Ovary (tissue), 9 donors: ENCODE data around the gene MED28. TPM values are rescaled to one million over a fixed set of nuclear protein-coding genes. Genes with fewer than 3 reads are reported as not detected.

Source experiments
- DNase-seq, 5 donors: peaks; one replicate each; pipeline ENCODE4 v3.0.0-alpha.2; 2019 to 2020
- H3K27ac ChIP-seq, 2 donors: fragments of 200-600 bp; one replicate each; pipeline versions ENCODE4 v1.5.1 to v1.8.0; 2019 to 2022
- H3K27me3 ChIP-seq: fragments of 200-600 bp; one replicate; pipeline ENCODE4 v1.8.0; 2022
- H3K36me3 ChIP-seq: fragments of 200-600 bp; sonication (generic); one replicate; pipeline ENCODE4 v1.5.1; 2019
- H3K4me1 ChIP-seq: one replicate; pipeline ENCODE4 v1.8.1; 2013; ENCODE audit warnings: mild to moderate bottlenecking, moderate library complexity; ENCODE audit not compliant: insufficient read depth
- H3K4me3 ChIP-seq: fragments of 200-600 bp; sonication (generic); one replicate; pipeline ENCODE4 v1.5.1; 2017
- H3K9me3 ChIP-seq, 2 donors: fragments of 200-600 bp in 1 of 2; sonication (generic) in 1 of 2; one replicate each; pipeline versions ENCODE4 v1.5.1 to v1.8.1; 2013 to 2019; ENCODE audit warnings: mild to moderate bottlenecking in 1 of 2, moderate library complexity in 1 of 2
- CTCF ChIP-seq, 3 donors: fragments of 450-650 bp in 2 of 3; fragments of 200-600 bp in 1 of 3; IDR thresholded peaks; one replicate each; pipeline versions ENCODE4 v1.5.1 to v1.8.0; 2016 to 2022; ENCODE audit warnings: antibody characterized with exemption in 3 of 3, mild to moderate bottlenecking in 1 of 3
- EP300 ChIP-seq: sonication (generic); formaldehyde crosslinking; IDR thresholded peaks from one replicate; pipeline ENCODE4 v1.6.1; 2017; ENCODE audit warnings: antibody characterized with exemption
- POLR2A ChIP-seq: fragments of 450-650 bp; IDR thresholded peaks from one replicate; pipeline ENCODE4 v1.6.1; 2017; ENCODE audit warnings: antibody characterized with exemption, mild to moderate bottlenecking, moderate library complexity
- WGBS, 3 donors: extraction: QIAGEN DNeasy Blood & Tissue Kit in 1 of 3; methylation state at CpG; one replicate each; pipeline versions ENCODE4 v1.1.5 to v1.1.7; 2013 to 2017; 5-methylcytosine and 5-hydroxymethylcytosine counted together
- intact Hi-C, 4 donors: fragments of 100-400 bp; cut with DNase I; formaldehyde crosslinking; loops; one replicate each; pipeline versions ENCODE4 v1.11.0 to v1.15.1; 2022 to 2023
- polyA plus RNA-seq, 2 donors: library from polyadenylated mRNA; stranded (reverse); fragments of 200-250 nt in 1 of 2; fragments of 350-450 nt in 1 of 2; fragmentation: Illumina TruSeq in 1 of 2; extraction: RNeasy Lipid Tissue Mini Kit (QIAGEN cat#74804) in 1 of 2; gene quantifications; one replicate each; pipeline ENCODE4 v1.2.3, GENCODE V29; 2013 to 2014
- total RNA-seq, 7 donors: library from RNA; depleted of rRNA in 2 of 7; stranded (reverse); fragments of >200 nt in 2 of 7; fragmentation: NEBNext Ultra II Directional in 3 of 7; extraction: Animal tissue kit (Norgen Biotek cat#: 25700) in 3 of 7; gene quantifications; one replicate each; pipeline versions ENCODE4 v1.1.0 to v1.2.4, GENCODE V29; 2016 to 2023
- donor health status: DM: no; HTN: no; CAD: no; lungs with moderate emphysema.
- donor health status: DM: no; HTN: no; CAD: no.
- donor health status: Bipolar disorder and iron deficiency.
- donor health status: DM: yes; HTN: yes; CAD: no.
- donor health status: DM: no; HTN: no; CAD: no.
- donor health status: DM: yes; HTN: yes; CAD: no.

Gene MED28
- total and polyA plus RNA-seq, 9 donors, result 14.7 to 78.7 (median 60.7) TPM

DNA sequence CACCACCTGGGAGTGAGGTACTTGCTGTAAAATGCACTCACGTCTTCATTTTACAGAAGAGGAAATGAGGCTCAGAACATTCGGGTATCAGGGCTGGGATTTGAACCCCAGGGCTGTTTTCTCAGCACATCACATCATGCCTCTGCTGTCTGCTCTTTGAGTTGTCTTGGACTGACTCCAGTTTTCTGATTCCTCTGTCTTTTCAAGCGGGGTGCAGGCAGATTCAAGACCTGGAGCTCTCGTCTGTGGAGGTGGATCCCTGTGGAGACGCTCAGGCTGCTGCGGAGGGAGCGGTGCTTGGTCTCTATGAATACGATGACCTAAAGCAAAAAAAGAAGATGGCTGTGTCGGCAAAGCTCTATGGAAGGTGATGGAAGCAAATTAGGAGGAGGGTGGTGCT is 31.2 kb upstream of the MED28 start:
- no peak overlapping the region for H3K27ac ChIP-seq
- H3K4me1 ChIP-seq, result peaks cover 3% of the 10 kb centered on the region
- intact Hi-C loops, result no loop called here
- WGBS, 3 donors, result 89 to 94% (median 91%) methylated on average over 9 of the region's 9 CpGs
- no peaks in the 10 kb centered on the region for H3K36me3 ChIP-seq
- no peak for TF ChIP-seq POLR2A
- no peak for TF ChIP-seq CTCF (IDR thresholded peaks at IDR 0.05)
- no peak for TF ChIP-seq EP300
- no peaks in the 10 kb centered on the region for H3K27me3 ChIP-seq
- no peak for DNase-seq
- no peak overlapping the region for H3K4me3 ChIP-seq
- no peaks in the 10 kb centered on the region for H3K9me3 ChIP-seq

DNA sequence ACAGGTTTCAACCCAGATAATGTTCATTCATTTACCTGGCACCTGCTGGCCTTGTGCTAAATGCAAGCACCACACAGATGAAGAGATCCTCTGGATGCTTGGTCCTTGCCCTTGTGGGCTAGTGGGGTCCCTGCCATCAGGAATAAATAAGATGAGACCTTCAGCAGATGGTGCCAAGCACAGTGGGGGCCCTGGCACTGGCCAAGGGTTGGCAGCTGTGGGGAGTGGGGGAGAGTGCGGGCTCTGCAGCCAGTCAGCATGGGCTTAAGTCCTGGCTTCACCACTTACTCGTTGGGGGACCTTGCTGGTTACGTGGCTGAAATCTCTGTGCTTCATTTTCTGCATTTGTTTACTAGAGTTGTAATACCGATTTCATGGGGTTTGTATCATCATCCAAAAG is 30.5 kb upstream of the MED28 start:
- no peaks in the 10 kb centered on the region for H3K27me3 ChIP-seq
- no peak for DNase-seq
- H3K27ac ChIP-seq, result no peak overlapping the region
- intact Hi-C loops, result no loop called here
- no peak overlapping the region for H3K4me3 ChIP-seq
- WGBS, 3 donors, result 87 to 95% (median 88%) methylated on average over 4 of the region's 4 CpGs
- H3K9me3 ChIP-seq, result no peaks in the 10 kb centered on the region
- H3K36me3 ChIP-seq, result no peaks in the 10 kb centered on the region
- H3K4me1 ChIP-seq, result no peaks in the 10 kb centered on the region
- TF ChIP-seq POLR2A (no peak), EP300 (no peak), CTCF (IDR thresholded peaks at IDR 0.05) (no peak)

- no peak for TF ChIP-seq POLR2A
- no peak for TF ChIP-seq EP300
- TF ChIP-seq CTCF (IDR thresholded peaks at IDR 0.05), result no peak
- H3K36me3 ChIP-seq, result no peaks in the 10 kb centered on the region
Observed at GRCh38 chr4:17584521-17585213, 29.8 kb upstream of the MED28 start.

DNA sequence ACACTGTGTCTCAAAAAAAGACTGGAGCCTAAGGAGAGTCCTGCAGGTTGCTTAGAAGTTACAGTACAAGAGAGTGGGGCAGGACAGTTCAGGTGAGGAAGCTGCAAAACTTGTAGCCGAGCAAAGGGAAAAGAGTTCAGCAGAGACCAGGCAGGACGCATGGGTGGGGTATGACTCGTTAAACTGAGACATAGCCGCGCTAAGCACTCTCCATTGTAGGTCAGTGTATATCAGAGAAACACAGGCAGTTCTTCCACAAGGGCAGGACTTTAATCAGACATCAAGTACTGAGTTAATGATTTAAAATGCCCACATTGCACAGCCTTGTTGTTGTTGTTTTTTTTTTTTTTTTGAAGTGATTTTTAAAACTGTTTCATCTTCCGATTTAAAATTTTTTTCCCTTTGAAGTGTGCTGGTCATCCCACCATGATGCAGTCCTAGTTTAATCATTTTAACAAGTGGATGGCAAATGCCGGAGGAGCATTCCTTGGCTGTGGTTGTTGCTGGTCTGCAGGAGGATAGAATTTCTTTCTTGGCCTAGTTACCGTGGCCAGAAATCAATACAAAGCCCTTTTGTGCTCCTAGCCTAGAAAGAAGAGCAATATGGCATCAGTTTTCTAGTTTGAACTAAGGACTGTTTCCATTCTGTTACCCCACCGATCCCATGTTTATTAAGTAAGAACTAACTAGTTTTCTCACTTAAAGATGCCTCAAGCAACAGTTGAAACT is 27.2 kb upstream of the MED28 start:
- no peak for DNase-seq
- Histone ChIP-seq H3K36me3 (no peaks in the 10 kb centered on the region), H3K27me3 (no peaks in the 10 kb centered on the region), H3K9me3 (no peaks in the 10 kb centered on the region), H3K4me3 (no peak overlapping the region), H3K27ac (no peak overlapping the region), H3K4me1 (no peaks in the 10 kb centered on the region)
- intact Hi-C loops, result no loop called here
- TF ChIP-seq CTCF (IDR thresholded peaks at IDR 0.05), result no peak
- no peak for TF ChIP-seq EP300
- WGBS, 3 donors, result 90 to 93% (median 90%) methylated on average over 9 of the region's 9 CpGs

More at GRCh38 chr4:17584521-17585213, 29.8 kb upstream of the MED28 start:
- Histone ChIP-seq H3K4me3 (no peak overlapping the region), H3K4me1 (no peaks in the 10 kb centered on the region), H3K9me3 (no peaks in the 10 kb centered on the region), H3K27ac (no peak overlapping the region), H3K27me3 (no peaks in the 10 kb centered on the region)
- 87 to 91% (median 90%) methylated on average over 10 of the region's 10 CpGs for WGBS, 3 donors
- DNase-seq, result no peak
- intact Hi-C loops, result no loop called here
